GM12874 (cell line): ENCODE results near the gene NAPSA.

Source experiments
- TF ChIP-seq, protein P1 (sequence below): IDR thresholded peaks from 2 replicates; pipeline ENCODE4 v1.5.1; 2011; ENCODE audit warnings: low read depth, mild to moderate bottlenecking, control low read depth, low read length, moderate library complexity; ENCODE audit not compliant: insufficient read depth

The NAPSA gene

DNA sequence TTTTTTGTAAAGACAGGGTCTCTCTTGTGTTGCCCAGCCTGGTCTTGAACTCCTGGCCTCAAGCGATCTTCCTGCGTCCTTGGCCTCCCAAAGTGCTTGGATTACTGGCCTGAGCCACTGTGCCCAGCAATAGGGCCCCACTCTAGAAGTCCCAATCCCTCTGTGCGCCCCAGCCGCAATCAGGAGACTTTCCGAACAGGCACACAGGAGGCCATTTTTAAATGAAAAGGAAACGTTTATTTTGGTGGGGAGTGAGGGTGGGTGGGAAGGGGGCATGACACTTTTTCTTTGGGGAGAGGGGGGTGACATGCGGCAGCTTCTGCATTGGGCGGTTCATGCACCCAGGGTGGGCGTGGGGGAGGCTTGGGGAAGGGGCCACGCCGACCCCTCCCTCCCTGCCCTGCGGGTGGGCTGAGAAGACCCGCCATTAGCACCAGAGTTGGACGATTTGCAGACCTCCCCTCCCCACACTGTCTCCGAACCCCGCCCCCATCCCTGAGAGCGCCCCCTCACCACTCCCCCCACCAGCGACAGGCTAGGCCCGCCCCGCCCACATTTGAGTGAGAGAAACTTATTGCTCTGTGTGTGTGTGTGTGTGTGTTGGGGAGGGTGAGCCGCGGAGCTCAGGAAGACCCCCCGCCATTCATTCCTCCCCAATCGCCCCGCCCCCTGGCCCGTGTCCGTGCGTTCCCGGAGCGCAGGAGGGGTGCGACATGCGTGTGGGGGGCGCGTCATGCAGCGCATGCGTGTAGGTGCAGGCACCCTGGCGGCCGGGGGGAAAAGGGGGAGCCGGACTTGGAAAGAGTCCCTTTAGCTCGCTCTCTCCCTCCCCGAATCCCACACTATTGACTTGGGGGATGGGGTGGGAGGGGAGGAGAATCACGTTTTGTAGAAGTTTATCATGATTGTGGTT lies 53.5 kb downstream of the NAPSA start:
- TF ChIP-seq, protein P1, sequence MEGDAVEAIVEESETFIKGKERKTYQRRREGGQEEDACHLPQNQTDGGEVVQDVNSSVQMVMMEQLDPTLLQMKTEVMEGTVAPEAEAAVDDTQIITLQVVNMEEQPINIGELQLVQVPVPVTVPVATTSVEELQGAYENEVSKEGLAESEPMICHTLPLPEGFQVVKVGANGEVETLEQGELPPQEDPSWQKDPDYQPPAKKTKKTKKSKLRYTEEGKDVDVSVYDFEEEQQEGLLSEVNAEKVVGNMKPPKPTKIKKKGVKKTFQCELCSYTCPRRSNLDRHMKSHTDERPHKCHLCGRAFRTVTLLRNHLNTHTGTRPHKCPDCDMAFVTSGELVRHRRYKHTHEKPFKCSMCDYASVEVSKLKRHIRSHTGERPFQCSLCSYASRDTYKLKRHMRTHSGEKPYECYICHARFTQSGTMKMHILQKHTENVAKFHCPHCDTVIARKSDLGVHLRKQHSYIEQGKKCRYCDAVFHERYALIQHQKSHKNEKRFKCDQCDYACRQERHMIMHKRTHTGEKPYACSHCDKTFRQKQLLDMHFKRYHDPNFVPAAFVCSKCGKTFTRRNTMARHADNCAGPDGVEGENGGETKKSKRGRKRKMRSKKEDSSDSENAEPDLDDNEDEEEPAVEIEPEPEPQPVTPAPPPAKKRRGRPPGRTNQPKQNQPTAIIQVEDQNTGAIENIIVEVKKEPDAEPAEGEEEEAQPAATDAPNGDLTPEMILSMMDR, result no peak

DNA sequence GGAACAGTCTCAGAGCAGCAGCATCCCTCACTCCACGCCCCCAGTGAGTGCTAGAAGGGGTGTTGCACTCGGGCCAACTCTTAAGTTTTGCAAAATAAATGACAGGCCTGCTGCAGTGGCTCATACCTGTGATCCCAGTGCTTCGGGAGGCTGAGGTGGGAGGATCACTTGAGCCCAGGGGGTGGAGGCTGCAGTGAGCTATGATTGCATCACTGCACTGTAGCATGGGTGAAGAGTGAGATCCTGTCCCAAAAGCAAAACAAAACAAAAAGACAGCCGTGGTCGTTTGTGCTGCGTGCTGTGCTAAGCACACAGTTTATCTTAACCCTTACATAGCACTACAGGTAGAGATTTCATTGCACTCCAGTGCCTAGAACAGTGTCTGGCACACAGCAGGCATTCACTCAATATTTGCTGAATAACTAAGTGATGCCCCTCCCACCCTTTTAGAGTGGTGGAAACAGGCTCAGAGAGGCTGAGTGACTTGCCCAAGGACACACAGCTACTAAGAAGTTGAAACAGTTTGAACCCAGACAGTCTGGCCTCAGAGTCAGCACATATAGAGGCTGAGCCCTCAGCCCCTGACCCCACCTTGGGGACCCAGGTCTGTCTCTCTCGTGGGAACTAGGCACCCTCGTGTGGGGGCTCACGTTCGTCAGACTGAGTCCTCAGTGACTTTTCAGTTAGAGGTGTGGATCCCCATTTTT lies 54.5 kb downstream of the NAPSA start:
- TF ChIP-seq, protein P1, result no peak

DNA sequence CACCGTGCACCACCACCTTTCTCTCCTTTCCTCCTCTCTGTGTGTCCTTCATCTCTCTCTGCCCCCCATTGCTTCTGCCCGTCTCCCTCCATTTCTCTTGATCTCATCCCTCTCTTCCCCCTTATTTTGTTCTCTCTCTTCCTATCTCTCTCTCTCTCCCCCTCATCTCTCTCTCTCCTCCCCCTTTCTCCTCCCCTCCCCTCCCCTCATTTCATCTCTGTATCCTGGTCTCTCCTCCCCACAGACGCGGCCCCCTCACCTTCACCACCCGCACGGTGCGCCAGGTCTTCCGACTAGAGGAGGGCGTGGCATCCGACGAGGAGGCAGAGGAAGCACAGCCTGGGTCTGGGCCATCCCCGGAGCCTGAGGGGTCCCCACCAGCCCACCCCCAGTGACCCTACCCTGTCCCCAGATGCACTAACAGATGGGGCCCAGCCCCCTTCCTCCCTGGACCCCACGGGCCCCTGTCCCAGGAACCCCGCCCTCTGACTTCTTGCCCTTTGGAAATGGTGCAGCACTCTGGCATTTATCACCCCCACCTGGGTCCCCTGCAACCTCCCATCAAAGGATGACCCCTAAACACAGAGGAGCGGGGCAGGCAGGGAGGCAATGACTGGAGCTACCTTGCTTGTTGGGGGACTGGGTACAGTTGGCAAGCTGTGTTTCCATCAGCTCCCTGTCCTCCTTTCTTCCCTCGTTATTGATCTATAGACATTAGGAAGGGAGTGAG lies 55.9 kb downstream of the NAPSA start:
- TF ChIP-seq, protein P1, result no peak

DNA sequence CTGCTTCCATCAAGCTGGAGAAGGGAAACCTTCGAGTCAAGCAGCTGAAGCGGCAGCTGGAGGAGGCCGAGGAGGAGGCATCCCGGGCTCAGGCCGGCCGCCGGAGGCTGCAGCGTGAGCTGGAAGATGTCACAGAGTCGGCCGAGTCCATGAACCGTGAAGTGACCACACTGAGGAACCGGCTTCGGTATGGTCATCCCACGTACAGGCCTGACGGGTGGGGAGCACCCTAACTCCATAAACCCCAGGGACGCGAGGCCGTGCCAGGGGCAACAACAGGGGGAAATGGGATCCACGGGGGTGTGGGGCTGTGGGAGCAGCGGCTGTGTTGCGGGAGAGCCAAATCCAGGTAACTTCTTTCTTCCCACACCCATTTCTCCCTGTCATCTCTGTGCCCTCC lies 56.4 kb downstream of the NAPSA start:
- TF ChIP-seq, protein P1, result no peak
